SIG-M5 treated with dmso at 0.1 percent for 504 hours (cell line): ENCODE results near the gene UBA6.
"Not testable (repeated sequence)": the region's sequence is repeated elsewhere in the genome, so short reads cannot be mapped to it uniquely, and the experiment has no call there.

Experiments
- DNase-seq: peaks from one replicate; lab custom pipeline; 2025; ENCODE audit not compliant: unreplicated experiment; lab: John Stamatoyannopoulos, UW

The UBA6 gene

DNA sequence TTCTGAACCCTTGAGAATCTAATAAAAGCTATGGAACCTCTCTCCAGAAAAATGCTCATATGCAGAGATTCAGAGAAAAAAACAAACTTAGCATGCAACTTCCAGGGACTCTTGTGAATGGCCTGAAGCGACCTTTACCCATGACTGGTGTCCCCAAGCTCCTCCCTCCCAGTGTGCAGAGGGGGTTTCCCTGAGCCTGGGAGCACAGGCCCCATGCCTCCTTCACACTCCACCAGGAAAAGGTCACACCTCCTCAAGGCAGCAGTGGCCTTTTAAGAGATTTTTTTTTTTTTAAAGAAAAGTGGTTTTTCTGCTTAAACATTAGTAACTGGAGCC is 13.3 kb upstream of the UBA6 start:
- DNase-seq = no peak

DNA sequence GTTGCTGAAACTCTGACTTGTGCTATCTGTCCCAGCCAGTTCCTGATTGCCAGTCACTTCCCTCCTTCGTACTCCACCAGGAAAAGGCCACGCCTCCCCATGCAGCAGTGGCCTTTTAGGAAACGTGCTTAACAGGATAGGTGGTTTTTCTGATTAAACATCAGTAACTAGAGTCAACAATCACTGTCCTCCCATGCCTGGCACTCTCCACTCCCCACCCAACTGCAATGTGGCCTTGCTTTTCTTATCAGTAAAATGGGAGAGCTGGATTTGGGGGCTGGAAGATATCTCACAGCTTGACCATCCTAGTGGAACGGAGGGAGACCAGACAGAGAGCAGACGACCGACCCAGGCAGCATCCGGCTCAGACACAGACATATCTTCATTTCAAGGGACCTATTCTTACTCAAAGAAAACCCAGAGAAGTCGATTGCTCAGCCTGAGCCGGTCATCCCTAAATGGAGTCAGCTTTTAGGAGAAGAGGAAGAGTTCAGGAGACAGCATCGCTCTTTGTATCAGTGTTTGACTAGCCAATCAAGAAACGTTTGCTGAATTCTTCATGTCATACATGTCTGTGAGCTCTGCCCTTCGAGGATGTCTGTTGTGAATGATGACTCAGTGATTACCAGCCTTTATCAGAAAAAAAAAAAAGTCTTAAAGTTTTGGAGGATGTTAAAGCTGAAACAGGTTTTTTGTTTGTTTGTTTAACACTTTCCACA is 12.7 kb upstream of the UBA6 start:
- DNase-seq = no peak

DNA sequence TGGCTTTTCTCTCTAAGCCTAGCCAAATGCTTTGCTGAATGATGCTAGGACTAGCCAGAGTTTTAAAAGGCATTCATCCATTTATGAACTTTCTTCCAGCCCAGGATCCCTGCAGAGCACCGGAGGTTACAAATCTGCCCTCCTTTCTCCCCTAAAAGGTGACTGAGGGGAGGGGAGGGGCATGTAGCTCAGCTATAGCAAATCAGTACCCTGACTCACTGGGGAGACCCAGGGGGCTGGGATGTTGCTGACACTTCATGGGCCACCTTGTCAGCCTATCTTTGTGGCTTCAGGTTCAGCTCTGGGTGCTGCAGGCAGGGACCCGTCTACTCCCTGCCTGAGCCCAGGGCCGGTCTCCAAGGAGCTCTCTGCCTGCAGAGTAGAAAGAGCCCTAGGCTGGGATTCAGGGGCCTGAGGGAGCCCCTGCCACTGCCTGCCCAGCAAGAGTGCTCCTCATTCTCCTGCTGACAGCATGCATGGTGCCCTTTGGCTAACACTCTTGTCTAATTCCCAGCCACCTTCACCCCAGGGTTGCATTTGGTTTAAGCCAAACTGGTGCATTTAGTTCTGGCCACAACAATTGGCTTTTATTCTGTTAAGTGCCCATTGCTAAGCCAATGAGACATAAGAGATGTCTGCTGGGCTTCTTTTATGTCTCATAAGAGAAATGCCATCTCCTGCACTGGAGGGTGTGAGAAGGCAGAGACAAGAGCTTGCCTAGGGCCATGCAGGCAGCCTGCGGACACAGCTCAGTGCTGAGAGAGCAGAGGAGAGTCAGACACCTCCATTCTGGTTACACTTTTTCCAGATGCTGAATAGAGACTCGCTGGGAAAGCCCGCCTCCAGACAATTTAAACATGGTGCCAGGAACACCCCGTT is 11.9 kb upstream of the UBA6 start:
- DNase-seq = no peak

DNA sequence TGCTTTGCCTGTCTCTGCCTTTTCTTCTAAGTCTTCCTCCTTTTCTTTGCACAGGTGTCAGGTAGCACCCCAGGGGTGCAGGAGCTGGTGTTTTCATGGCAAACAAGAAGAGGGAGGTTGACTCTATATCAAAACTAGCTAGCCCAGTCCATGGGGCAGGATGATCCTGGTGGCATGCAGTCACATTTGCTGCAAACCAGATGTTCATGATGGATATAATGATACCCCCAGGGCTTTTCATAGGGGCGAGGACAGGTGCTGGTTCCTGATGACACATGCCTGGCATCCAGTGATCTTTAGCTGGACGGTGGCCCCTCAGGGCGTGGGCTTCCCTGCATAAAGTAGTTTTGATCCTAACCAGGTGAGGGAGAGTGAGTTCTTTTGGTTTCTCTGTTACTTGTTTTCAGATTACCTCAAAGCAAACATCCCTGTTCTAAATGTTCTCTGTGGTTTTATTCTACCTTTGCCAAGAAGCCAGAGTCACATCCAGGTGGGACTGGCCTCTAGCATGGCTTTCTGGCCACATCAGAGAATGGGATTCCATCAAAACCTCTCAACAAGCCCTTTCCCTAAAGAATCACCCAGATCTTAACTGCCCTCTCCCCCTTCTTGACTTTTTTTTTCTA is 11.2 kb upstream of the UBA6 start:
- no peak for DNase-seq

DNA sequence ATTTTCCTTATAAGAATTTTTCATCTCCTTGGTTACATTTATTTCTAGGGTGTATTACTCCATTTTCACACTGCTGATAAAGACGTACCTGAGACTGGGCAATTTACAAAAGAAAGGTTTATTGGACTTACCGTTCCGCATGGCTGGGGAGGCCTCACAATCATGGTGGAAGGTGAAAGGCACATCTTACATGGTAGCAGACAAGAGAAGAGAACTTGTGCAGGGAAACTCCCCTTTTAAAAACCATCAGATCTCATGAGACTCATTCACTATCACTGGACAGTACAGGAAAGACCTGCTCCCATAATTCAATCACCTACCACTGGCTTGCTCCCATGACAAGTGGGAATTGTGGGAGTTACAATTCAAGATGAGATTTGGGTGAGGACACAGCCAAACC is 5.7 kb upstream of the UBA6 start:
- not testable (repeated sequence) for DNase-seq

DNA sequence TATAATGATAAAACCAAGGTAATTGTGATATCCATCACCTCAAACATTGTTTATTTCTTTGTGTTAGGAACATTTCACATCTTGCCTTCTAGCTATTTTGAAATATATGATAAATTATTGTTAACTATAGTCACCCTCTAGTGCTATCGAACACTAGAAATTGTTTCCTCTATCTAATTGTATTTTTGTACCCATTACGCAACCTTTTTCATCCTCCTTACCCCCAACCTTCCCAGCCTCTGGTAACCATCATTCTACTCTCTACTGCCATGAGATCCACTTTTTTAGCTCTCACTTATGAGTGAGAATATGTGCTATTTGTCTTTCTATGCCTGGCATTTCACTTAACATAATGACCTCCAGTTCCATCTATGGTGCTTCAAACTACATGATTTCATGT is 3.9 kb upstream of the UBA6 start:
- no peak for DNase-seq

DNA sequence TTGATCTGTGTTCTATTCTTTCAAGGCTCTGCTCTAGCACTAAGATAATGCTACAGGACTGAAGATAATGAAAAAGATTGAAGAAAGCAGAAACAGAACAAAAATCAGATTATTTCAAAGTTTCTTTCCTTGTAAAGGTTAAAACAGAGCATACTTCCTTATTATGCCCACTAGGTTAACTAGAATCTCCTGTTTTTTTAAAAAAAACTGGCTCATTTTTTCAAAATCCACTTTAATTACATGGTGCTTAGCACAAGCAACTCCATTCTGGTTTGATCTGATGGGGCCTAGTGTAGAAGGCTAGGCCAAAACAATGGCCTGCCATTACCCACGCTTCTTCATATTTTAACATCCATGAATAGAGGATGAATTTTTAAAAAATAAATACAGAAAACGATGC is 1.2 kb upstream of the UBA6 start:
- DNase-seq = no peak

DNA sequence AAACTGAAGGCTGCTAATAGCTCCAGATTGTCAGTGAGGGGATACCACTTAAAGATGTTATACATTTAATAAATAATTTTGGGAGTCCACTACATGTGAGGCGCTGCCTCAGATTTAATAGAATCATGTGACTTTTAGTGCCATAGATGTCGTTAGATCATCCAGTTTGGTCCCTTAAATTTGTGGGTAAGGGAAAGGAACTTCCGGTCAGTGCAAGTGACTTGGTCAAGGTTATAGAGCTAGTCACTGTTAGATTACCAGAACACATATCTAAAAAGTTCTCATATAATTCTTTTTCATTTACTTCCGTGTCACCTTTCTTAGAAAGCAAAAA is 529 bp upstream of the UBA6 start:
- no peak for DNase-seq

DNA sequence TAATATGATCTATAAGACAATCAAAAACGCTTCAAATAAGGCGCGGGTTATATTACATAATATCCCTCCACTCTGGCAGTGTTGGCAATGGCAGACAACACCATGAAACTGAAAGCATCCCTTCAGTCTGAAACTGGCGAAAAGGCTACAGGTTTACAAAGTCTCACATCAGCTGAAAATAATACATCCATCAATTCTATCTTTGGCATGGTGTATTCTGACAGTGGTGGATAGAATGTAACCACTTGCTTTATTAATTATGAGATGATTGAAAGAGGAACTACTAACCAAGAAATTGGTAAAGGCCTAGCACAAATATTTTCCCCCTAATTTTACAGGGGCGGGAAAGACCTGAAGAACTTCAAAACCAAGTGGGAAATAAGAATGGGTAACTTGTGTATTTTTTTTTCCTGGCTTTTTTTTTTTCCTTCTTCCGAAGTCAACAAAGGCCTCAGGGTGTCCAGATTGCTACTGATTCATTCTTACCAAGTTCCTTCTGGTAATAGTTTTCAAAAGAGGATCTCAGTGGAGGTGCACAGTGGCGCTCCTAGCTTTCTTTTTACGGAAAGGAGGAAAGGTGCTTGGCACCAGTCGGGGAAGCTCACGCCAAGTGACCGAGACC is 728 bp downstream of the UBA6 start:
- peak; percentile 45 for DNase-seq

DNA sequence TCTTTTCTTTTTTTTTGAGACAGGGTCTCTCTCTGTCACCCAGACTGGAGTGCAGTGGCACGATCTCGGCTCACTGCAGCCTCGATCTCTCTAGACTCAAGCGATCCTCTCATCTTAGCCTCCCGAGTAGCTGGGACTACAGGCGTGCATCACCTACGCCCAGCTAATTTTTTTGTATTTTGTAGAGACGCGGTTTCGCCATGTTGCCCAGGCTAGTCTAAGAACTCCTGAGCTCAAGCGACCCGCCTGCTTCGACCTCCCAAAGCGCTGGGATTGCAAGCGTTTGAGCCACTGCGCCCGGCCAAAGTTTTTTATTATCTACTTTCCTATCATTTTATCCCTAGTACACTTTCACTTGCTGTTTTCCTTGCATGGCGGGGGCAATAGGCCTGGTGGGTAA is 1.4 kb downstream of the UBA6 start:
- DNase-seq = no peak

DNA sequence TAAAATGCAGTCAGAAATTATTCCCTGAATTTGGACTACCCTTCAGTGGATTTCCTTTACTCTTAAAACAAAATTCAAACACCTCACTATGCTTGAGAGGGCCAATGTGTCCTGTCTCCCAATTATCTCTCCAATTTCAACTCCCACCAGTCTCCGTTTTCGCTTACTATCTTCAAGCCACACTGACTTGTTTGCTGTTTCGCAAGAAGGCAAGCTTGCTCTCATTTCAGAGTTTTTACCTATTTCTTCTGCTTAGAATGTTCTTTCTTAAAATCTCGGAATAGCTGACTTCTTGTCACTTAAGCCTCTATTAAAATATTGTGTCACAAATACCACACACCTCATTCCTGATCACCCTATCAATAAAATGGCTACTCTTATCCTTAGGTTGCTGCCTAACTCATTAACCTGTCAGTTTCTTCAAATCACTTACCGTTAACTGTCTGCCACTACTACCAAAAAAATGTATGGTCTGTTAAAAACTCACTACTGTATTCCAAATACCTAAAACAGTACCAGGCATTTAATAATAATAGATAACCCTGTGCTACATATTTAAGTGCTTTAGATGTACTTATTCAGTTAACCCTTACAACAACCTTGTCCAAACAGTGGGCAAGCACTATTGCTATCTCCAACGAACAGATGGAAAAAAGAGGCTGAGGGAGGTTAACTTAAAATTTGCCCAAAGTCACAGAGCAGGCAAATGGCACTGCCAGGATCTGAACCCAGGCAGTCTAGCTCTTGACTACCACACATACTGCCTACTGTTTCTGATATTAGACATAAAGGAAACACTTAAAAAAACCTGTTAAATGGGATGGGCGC is 2.9 kb downstream of the UBA6 start:
- no peak for DNase-seq

DNA sequence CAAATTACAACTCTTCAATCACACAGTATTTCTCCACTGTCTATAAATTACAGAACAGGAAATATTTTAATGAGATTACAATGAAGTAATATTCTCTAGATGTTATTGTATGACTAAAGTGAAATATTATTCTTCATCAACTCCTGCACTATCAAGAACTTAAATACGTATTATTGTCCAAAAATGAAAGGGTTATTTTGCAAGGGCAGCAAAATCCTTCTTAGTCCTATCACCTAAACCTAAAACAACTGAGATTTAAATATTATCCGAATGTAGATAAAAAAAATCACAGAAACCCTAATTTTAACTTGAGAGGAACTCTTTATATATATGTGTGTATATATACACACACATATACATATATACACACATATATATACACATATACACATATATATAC is 4.9 kb downstream of the UBA6 start:
- DNase-seq = no peak

DNA sequence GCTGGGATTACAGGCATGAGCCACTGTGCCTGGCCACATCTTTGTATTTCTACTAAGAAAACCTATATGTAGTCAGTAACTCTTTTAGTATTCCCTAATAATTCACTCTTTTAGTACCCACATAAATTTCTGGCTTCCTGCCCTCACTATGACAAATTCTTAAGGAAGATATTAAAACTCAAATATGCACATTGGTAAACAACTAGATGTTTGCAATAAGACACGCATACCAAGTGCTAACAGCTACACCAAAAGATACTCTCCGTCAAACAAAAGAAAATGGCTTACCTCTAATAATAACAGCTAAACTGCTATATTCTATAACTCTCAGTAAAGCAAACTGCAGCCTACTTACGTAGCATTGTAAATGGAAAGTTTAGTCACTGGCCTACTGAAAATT is 6.3 kb downstream of the UBA6 start:
- DNase-seq = no peak

DNA sequence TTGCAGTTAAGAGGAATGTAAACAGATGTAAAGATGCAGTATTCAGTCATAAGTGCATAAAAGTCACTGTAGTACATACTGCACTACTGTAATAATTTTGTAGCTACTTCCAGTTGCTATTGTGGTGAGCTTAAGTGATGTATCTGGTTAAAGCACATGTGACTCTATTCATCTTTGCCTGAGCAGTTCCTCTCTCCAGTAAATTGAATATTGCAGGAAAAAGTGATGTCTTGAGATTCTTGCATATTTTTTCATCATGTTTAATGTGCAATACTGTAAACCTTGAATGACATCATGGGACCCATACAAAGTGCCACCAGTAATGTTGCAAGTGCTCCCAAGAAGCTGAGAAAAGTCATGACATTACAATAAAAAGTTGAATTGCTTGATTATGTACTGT is 9.6 kb downstream of the UBA6 start:
- no peak for DNase-seq

DNA sequence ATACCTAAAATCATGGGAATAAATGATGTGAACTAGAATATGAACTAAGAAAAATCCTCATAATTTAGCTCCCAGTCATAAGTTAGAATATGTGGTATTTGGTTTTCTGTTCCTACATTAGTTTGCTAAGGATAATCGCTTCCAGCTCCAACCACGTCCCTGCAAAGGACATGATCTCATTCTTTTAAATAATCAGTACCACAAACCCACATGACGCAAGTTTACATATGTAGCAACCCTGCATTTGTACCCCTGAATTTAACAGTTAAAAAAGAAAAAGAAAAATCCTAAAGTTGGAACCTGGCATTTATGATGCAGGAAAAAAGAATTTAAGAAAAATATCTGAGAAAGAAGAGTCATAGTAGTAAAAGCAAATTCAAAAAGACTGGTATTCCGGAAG is 13.3 kb downstream of the UBA6 start:
- DNase-seq = no peak

DNA sequence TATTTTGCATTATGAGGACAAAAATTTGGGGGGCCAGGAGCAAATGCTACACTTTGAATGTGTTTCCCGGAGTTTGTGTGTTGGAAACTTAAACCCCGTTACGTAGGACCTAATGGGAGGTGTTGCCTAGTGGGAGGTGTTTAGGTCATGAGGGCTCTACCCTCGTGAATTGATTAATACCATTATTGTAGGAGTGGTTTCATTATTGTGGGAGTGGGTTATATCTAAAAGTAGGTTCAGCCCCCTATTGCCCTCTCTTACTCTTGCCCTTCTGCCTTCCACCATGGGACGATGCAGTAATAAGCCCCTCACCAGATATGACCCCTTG is 15.5 kb downstream of the UBA6 start:
- DNase-seq = no peak

DNA sequence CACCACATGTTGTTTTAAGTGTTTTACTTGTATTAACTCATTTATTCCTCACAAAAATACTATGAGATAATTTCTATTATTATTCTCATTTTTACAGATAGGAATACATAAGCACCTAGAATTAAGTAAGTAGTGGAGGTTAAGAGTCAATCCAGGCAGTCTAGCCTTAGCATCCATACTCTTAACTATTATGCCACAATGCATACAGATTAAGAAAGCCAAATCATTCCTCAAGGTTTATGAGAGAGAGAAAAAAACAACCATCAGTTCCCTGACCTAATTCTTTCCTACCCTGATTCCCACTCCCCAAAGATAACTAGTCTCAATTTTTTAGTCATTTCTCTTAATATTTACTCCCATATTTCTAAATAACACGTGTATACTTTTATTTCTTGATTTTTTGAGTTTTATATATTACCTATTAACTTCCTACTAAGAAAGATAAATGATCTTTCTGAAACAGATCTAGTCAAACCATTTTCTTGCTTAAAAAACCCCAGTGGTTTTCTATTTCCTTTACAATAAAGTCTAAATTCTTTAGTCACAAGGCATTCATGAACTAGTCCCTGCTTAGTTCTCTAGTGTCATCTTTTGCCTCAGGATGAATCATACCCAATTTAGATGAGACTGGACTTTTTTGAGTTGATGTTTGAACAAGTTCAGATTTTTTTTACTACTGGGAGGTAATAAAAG is 16.0 kb downstream of the UBA6 start:
- DNase-seq = no peak

DNA sequence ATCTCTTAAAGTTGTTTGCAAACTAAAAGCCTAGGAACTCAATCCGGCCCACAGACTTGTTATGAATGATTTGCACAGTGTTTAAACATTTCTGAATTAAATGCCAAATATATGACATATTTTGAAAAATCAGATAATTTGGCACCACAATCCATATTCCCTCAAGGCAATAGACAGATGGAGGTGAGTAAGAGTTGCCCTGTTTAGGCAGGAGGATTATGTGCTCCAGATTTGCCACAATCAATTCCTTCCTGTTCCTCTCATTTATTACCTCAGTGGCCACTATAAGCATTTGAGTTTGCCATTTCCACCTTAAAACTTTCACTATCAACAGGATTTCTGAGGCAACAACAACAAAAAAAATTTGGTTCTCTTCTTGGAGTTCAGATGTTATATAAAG is 18.7 kb downstream of the UBA6 start:
- DNase-seq = no peak

DNA sequence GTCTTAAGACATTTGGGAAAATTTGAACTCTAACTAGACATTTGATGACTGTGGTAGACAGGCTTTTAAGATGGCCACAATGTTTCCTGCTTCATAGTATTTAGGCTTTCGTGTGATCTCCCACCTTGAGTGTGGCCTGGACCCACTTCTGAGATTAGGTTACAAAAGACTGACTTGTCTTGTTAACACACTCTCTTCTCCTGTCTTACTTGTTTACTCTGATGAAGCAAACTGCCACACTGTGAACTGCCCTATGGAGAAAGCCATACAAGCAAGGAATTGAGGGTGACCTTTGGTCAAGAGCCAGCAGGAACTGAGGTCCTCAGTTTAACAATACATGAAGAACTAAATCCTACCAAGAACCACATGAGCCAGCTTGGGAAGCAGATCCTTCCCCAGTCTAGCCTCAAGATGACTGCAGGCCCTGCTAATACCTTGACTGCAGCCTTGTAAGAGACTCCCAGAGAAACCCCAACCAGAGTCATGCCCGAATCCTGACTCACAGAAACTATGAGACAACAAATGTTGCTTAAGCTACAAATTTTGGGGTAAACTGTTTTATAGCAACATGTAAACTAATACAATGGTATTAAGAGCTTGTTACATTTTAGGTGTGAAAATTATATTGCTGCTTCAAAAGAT is 20.3 kb downstream of the UBA6 start:
- no peak for DNase-seq

DNA sequence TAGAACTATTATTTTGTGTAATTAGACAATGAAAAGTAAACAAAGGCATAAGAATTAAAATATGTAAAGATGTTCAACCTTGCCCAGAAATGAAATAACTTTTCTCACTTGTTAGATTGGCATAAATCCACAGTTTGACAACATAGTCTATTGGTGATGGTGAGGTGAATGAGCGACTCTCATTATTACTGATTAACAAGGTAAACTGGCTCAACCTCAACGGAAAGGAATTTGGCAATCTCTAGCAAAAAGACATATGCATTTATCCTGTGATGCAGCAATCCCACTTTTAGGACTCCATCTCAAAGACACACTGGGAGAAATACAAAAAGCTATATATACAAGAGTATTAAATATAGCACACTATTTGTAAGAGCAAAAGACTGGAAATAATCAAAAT is 22.3 kb downstream of the UBA6 start:
- DNase-seq = no peak
